ENCODE measurements around the gene RHOT2. TPM values are rescaled to one million over a fixed set of nuclear protein-coding genes. Genes with fewer than 3 reads are reported as not detected.

The RHOT2 gene
- total and polyA plus RNA-seq, 10 of the 15 experiments (the other 5 are each of a cell fraction or from before 2014, with no cell fraction given) = 3.7 to 174 (median 69.8) TPM

GRCh38 chr16:720990-721764, 53.2 kb downstream of the RHOT2 start, which contains the start of gene ANTKMT (continued):
- TF ChIP-seq ZNF592 (IDR thresholded peaks at IDR 0.05) = peak; percentile 48; the same call in 1 of the 2 replicates
- TF ChIP-seq RB1 (IDR thresholded peaks at IDR 0.05; ENCODE audit: borderline replicate concordance) = peak; percentile 81; the same call in 1 of the 2 replicates
- peak; percentile 84; the same call in 1 of the 2 replicates for TF ChIP-seq ZNF217 (IDR thresholded peaks at IDR 0.05)
- no peak for TF ChIP-seq BCL11A (IDR thresholded peaks at IDR 0.05; ENCODE audit: low read depth, low read length)
- TF ChIP-seq, protein P1, sequence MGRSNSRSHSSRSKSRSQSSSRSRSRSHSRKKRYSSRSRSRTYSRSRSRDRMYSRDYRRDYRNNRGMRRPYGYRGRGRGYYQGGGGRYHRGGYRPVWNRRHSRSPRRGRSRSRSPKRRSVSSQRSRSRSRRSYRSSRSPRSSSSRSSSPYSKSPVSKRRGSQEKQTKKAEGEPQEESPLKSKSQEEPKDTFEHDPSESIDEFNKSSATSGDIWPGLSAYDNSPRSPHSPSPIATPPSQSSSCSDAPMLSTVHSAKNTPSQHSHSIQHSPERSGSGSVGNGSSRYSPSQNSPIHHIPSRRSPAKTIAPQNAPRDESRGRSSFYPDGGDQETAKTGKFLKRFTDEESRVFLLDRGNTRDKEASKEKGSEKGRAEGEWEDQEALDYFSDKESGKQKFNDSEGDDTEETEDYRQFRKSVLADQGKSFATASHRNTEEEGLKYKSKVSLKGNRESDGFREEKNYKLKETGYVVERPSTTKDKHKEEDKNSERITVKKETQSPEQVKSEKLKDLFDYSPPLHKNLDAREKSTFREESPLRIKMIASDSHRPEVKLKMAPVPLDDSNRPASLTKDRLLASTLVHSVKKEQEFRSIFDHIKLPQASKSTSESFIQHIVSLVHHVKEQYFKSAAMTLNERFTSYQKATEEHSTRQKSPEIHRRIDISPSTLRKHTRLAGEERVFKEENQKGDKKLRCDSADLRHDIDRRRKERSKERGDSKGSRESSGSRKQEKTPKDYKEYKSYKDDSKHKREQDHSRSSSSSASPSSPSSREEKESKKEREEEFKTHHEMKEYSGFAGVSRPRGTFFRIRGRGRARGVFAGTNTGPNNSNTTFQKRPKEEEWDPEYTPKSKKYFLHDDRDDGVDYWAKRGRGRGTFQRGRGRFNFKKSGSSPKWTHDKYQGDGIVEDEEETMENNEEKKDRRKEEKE (IDR thresholded peaks at IDR 0.05) = peak; percentile 69; the same call in 1 of the 2 replicates
- TF ChIP-seq USF1 (IDR thresholded peaks at IDR 0.05; ENCODE audit: borderline replicate concordance, extremely low read length, insufficient read depth, low read depth, low read length) = no peak
- no peak for TF ChIP-seq PAX8 (IDR thresholded peaks at IDR 0.05)
- no peak; the same call in 1 of the 2 replicates for TF ChIP-seq GABPA (IDR thresholded peaks at IDR 0.05; ENCODE audit: low read depth)
- TF ChIP-seq NFIC (IDR thresholded peaks at IDR 0.05; ENCODE audit: low read depth, low read length) = no peak
- no peak for TF ChIP-seq HSF1 (IDR thresholded peaks at IDR 0.05; ENCODE audit: low read depth, low read length)
- TF ChIP-seq WRNIP1 (IDR thresholded peaks at IDR 0.05; ENCODE audit: borderline replicate concordance, low read depth, low read length) = no peak
- TF ChIP-seq, protein P2, sequence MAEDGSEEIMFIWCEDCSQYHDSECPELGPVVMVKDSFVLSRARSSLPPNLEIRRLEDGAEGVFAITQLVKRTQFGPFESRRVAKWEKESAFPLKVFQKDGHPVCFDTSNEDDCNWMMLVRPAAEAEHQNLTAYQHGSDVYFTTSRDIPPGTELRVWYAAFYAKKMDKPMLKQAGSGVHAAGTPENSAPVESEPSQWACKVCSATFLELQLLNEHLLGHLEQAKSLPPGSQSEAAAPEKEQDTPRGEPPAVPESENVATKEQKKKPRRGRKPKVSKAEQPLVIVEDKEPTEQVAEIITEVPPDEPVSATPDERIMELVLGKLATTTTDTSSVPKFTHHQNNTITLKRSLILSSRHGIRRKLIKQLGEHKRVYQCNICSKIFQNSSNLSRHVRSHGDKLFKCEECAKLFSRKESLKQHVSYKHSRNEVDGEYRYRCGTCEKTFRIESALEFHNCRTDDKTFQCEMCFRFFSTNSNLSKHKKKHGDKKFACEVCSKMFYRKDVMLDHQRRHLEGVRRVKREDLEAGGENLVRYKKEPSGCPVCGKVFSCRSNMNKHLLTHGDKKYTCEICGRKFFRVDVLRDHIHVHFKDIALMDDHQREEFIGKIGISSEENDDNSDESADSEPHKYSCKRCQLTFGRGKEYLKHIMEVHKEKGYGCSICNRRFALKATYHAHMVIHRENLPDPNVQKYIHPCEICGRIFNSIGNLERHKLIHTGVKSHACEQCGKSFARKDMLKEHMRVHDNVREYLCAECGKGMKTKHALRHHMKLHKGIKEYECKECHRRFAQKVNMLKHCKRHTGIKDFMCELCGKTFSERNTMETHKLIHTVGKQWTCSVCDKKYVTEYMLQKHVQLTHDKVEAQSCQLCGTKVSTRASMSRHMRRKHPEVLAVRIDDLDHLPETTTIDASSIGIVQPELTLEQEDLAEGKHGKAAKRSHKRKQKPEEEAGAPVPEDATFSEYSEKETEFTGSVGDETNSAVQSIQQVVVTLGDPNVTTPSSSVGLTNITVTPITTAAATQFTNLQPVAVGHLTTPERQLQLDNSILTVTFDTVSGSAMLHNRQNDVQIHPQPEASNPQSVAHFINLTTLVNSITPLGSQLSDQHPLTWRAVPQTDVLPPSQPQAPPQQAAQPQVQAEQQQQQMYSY (CRISPR knock-in tag; IDR thresholded peaks at IDR 0.05) = no peak
- TF ChIP-seq TCF3 (IDR thresholded peaks at IDR 0.05; ENCODE audit: borderline replicate concordance, insufficient read depth, low read depth, low read length) = peak; percentile 78
- TF ChIP-seq NR2C1 (IDR thresholded peaks at IDR 0.05) = peak; percentile 56
- no peak for TF ChIP-seq RFX5 (IDR thresholded peaks at IDR 0.05; ENCODE audit: low read depth, low read length)

Measured in GM12878 (cell line).